BLaER1 (cell line): ENCODE measurements around the gene COPS3.
A peak's percentile ranks its signal among the peaks of the same experiment; 100 is the strongest.

Experiments used
- H3K27ac ChIP-seq: shearing (Covaris generic); formaldehyde crosslinking; 2 replicates; pipeline ENCODE4 v1.8.1; 2022
- H3K27me3 ChIP-seq: shearing (Covaris generic); formaldehyde crosslinking; 2 replicates; pipeline ENCODE4 v1.8.1; 2022
- H3K36me3 ChIP-seq: shearing (Covaris generic); formaldehyde crosslinking; 2 replicates; pipeline ENCODE4 v1.8.1; 2022
- H3K4me1 ChIP-seq: shearing (Covaris generic); formaldehyde crosslinking; 2 replicates; pipeline ENCODE4 v1.8.1; 2022
- H3K4me2 ChIP-seq: shearing (Covaris generic); formaldehyde crosslinking; 2 replicates; pipeline ENCODE4 v1.8.1; 2022
- H3K4me3 ChIP-seq: shearing (Covaris generic); formaldehyde crosslinking; 2 replicates; pipeline ENCODE4 v1.8.1; 2022
- H3K9ac ChIP-seq: shearing (Covaris generic); formaldehyde crosslinking; 2 replicates; pipeline ENCODE4 v1.8.1; 2022
- H3K9me3 ChIP-seq: shearing (Covaris generic); formaldehyde crosslinking; 2 replicates; pipeline ENCODE4 v1.8.1; 2022
- H4K20me1 ChIP-seq: shearing (Covaris generic); formaldehyde crosslinking; 2 replicates; pipeline ENCODE4 v1.8.1; 2022
- Cebpa-rat ChIP-seq: shearing (Covaris generic); IDR thresholded peaks from 2 replicates; pipeline ENCODE4 v1.8.1; 2022

COPS3 gene

DNA sequence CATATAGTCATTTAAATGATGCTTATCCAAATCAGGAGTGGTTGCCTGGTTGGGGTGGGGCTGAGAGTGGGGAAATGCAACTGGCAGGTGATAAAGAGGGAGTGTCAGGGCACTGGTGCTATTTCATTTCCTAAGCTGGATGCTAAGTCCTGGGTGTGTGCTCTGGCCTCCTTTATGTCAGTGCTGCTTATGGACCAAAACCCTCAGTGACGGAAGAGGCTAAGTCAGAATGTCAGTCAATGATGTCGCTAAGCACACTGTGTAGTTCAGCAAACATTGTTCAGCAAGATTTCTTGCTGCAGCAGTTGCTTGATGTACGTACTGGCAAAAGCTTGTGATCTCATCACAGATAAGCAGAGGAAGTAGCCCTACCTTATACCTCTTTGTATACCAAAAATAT is 27.6 kb downstream of the COPS3 start:
- Histone ChIP-seq H3K4me2 (no peak overlapping the region), H3K4me3 (no peak overlapping the region), H4K20me1 (peaks cover 15% of the 10 kb centered on the region), H3K9ac (no peak overlapping the region), H3K36me3 (peaks cover 100% of the 10 kb centered on the region), H3K4me1 (no peaks in the 10 kb centered on the region), H3K27me3 (no peaks in the 10 kb centered on the region), H3K27ac (no peak overlapping the region), H3K9me3 (no peaks in the 10 kb centered on the region)
- no peak for TF ChIP-seq Cebpa-rat

- Histone ChIP-seq H3K4me3 (no peak overlapping the region), H3K4me2 (no peak overlapping the region), H3K27me3 (no peaks in the 10 kb centered on the region), H3K9ac (no peak overlapping the region), H3K27ac (no peak overlapping the region), H4K20me1 (peaks cover 26% of the 10 kb centered on the region), H3K36me3 (peaks cover 100% of the 10 kb centered on the region), H3K4me1 (no peaks in the 10 kb centered on the region), H3K9me3 (no peaks in the 10 kb centered on the region)
- no peak for TF ChIP-seq Cebpa-rat
Observed at GRCh38 chr17:17252149-17252661, 28.8 kb downstream of the COPS3 start.

- Histone ChIP-seq H3K4me1 (no peaks in the 10 kb centered on the region), H3K9ac (no peak overlapping the region), H3K27ac (no peak overlapping the region), H4K20me1 (peaks cover 13% of the 10 kb centered on the region; the same call in 1 of the 2 replicates), H3K4me3 (no peak overlapping the region), H3K9me3 (no peaks in the 10 kb centered on the region), H3K36me3 (peaks cover 77% of the 10 kb centered on the region), H3K27me3 (no peaks in the 10 kb centered on the region), H3K4me2 (no peak overlapping the region)
- TF ChIP-seq Cebpa-rat, result no peak
Observed at GRCh38 chr17:17246879-17247278, 34.2 kb downstream of the COPS3 start.

GRCh38 chr17:17243163-17243562 is 37.9 kb downstream of the COPS3 start:
- no peaks in the 10 kb centered on the region for H3K27me3 ChIP-seq
- no peak overlapping the region for H3K4me2 ChIP-seq
- H3K36me3 ChIP-seq, result peaks cover 40% of the 10 kb centered on the region
- H3K9me3 ChIP-seq, result no peaks in the 10 kb centered on the region
- H3K27ac ChIP-seq, result no peak overlapping the region
- H3K9ac ChIP-seq, result no peak overlapping the region
- no peak overlapping the region for H3K4me3 ChIP-seq
- no peak for TF ChIP-seq Cebpa-rat
- H4K20me1 ChIP-seq, result peaks cover 9% of the 10 kb centered on the region; the same call in 1 of the 2 replicates
- H3K4me1 ChIP-seq, result peaks cover 18% of the 10 kb centered on the region

- Histone ChIP-seq H3K4me1 (peaks cover 21% of the 10 kb centered on the region), H3K4me2 (no peak overlapping the region), H3K9me3 (no peaks in the 10 kb centered on the region), H3K27me3 (no peaks in the 10 kb centered on the region), H4K20me1 (no peaks in the 10 kb centered on the region), H3K36me3 (peaks cover 31% of the 10 kb centered on the region), H3K9ac (no peak overlapping the region), H3K4me3 (no peak overlapping the region), H3K27ac (no peak overlapping the region)
- TF ChIP-seq Cebpa-rat, result no peak
Observed at GRCh38 chr17:17242246-17242645, 38.8 kb downstream of the COPS3 start.

DNA sequence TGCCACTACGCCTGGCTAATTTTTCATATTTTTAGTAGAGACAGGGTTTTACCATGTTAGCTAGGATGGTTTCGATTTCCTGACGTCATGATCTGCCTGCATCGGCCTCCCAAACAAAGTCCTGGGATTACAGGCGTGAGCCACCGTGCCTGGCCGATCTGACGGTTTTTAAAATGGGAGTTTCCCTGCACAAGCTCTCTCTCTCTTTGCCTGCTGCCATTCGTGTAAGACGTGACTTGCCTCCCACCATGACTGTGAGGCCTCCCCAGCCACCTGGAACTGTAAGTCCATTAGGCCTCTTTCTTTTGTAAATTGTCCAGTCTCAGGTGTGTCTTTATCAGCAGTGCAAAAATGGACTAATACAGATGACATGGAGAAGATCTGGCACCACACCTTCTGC is 39.4 kb downstream of the COPS3 start:
- Histone ChIP-seq H3K36me3 (peaks cover 25% of the 10 kb centered on the region), H3K9me3 (no peaks in the 10 kb centered on the region), H3K4me3 (no peak overlapping the region), H3K4me2 (no peak overlapping the region), H3K27ac (no peak overlapping the region), H3K27me3 (no peaks in the 10 kb centered on the region), H4K20me1 (no peaks in the 10 kb centered on the region), H3K9ac (no peak overlapping the region), H3K4me1 (peaks cover 21% of the 10 kb centered on the region)
- TF ChIP-seq Cebpa-rat, result no peak

DNA sequence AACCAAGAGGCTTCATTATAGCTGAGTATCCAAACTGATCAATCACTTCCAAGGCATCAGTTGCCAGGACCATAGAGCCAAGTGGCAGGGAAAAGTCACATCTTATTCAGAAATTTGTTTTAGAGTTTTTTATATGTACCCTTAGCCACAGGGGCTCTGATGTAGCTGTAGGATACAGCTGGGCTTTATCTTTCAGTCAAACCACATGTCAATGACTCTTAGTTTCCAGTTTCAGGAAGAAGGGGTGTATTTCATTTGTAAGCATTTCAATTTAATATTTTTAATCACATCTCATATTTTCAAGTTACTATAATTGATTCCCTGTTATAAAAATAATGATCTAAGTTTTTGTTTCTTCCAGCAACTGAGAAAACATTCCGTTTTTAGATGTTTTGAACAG is 41.2 kb downstream of the COPS3 start:
- H4K20me1 ChIP-seq, result peaks cover 18% of the 10 kb centered on the region
- TF ChIP-seq Cebpa-rat, result no peak
- no peaks in the 10 kb centered on the region for H3K27me3 ChIP-seq
- H3K4me1 ChIP-seq, result peaks cover 37% of the 10 kb centered on the region
- H3K36me3 ChIP-seq, result peaks cover 7% of the 10 kb centered on the region; the same call in 1 of the 2 replicates
- H3K9ac ChIP-seq, result no peak overlapping the region
- H3K9me3 ChIP-seq, result no peaks in the 10 kb centered on the region
- H3K4me2 ChIP-seq, result no peak overlapping the region
- no peak overlapping the region for H3K4me3 ChIP-seq
- no peak overlapping the region for H3K27ac ChIP-seq

GRCh38 chr17:17237026-17237799 is 43.8 kb downstream of the COPS3 start, which contains the start of gene FLCN:
FLCN (minus strand) TSS chr17:17237168; CDS start chr17:17228137, 9,031 bp downstream.
- Histone ChIP-seq H3K27me3 (no peaks in the 10 kb centered on the region), H3K4me1 (peaks cover 38% of the 10 kb centered on the region), H3K9ac (peak within 1 kb of the TSS; percentile 99), H3K36me3 (peaks cover 14% of the 10 kb centered on the region), H3K4me3 (peak within 1 kb of the TSS; percentile 91), H4K20me1 (peaks cover 38% of the 10 kb centered on the region), H3K27ac (peak within 1 kb of the TSS; percentile 100), H3K4me2 (peak within 1 kb of the TSS; percentile 93), H3K9me3 (no peaks in the 10 kb centered on the region)
- TF ChIP-seq Cebpa-rat, result no peak

DNA sequence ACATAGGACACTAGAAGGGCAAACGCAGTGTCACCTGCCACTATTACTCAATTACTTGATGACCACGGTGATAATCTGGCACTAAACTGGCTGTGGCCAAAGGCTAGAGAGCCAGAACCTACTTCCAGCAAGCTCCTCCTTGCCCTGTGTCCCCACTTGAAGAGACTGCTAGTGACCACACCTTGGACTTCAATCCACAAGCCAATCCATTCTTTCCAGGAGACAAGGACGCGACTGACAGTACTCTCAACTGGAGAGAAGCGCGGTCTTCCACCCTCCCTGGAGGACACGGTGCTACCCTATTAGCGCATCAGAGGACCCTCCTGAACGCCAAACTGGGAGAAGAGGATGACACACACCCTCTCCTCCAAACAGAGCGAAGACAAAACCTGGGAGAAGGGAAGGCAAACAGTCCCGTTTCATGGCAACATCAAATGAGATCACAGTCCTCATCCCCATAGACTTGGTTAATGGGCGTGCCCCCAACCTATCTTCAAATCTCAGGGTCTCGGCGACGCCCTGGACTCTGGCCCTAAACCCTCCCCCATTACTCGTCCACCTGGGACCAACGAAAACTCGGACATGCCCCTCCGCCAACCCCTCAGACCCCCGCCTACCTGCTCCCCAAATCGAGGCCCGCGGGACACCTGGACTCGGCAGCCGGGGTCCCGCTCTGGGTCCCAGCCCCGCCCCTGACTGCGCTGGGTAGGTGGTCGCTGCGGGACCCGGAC is 44.6 kb downstream of the COPS3 start:
- peaks cover 45% of the 10 kb centered on the region for H4K20me1 ChIP-seq
- H3K9me3 ChIP-seq, result no peaks in the 10 kb centered on the region
- peak overlapping the region; percentile 100 for H3K27ac ChIP-seq
- TF ChIP-seq Cebpa-rat, result no peak
- peak overlapping the region; percentile 93 for H3K4me2 ChIP-seq
- H3K36me3 ChIP-seq, result peaks cover 19% of the 10 kb centered on the region
- H3K4me3 ChIP-seq, result peak overlapping the region; percentile 91
- H3K27me3 ChIP-seq, result no peaks in the 10 kb centered on the region
- H3K9ac ChIP-seq, result peak overlapping the region; percentile 99
- H3K4me1 ChIP-seq, result peaks cover 38% of the 10 kb centered on the region
